ENCODE measurements around the gene KCNS3. TPM values are rescaled to one million over a fixed set of nuclear protein-coding genes. Genes with fewer than 3 reads are reported as not detected.

The KCNS3 gene
- total RNA-seq, 2 donors from 2014 or later = not detected

GRCh38 chr2:17864676-17865075, 13.8 kb upstream of the KCNS3 start:
- Mint-ChIP-seq H3K27ac (no peak overlapping the region), H3K36me3 (no peaks in the 10 kb centered on the region), H3K9me3 (no peaks in the 10 kb centered on the region)
- no peak for ATAC-seq
- DNase-seq (ENCODE audit: low spot score in 2 of 2) = no peak

DNA sequence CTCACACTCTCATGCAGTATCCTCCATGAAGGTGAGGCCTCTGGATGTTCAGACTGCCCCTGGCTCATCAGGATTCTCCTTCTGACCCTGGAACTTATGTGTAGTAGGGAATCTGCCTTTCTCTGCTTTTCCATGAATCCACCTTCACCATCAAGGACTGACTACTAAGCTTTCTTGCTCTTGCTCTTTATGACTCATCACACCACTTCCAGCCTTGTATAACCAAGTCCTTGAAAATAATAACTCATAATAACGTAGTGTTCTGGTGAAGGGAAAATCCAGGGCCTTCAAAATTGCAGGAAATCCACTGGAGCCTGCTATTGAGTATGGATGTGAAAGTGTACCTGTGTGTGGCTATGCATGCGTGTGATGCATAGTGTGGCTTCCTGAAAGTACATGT, 11.3 kb upstream of the KCNS3 start:
- no peak for DNase-seq (ENCODE audit: low spot score in 2 of 2)
- no peak for ATAC-seq
- Mint-ChIP-seq H3K27ac (no peak overlapping the region), H3K9me3 (no peaks in the 10 kb centered on the region), H3K36me3 (no peaks in the 10 kb centered on the region)

- ATAC-seq (peak; percentile 31 to 72), DNase-seq (ENCODE audit: low spot score in 2 of 2) (no peak)
- Mint-ChIP-seq H3K27ac (no peak overlapping the region), H3K36me3 (no peaks in the 10 kb centered on the region), H3K9me3 (no peaks in the 10 kb centered on the region)
Observed at GRCh38 chr2:17869128-17869527, 9.3 kb upstream of the KCNS3 start.

GRCh38 chr2:17871639-17872038, 6.8 kb upstream of the KCNS3 start:
- ATAC-seq (no peak), DNase-seq (ENCODE audit: low spot score in 2 of 2) (no peak)
- no peaks in the 10 kb centered on the region for H3K36me3 Mint-ChIP-seq
- no peak overlapping the region for H3K27ac Mint-ChIP-seq
- H3K9me3 Mint-ChIP-seq = no peaks in the 10 kb centered on the region

- Mint-ChIP-seq H3K27ac (no peak overlapping the region), H3K9me3 (no peaks in the 10 kb centered on the region), H3K36me3 (peaks cover 0 to 14% of the 10 kb centered on the region in 2 donors)
- ATAC-seq (no peak), DNase-seq (ENCODE audit: low spot score in 2 of 2) (no peak)
Observed at GRCh38 chr2:17873021-17873420, 5.4 kb upstream of the KCNS3 start.

DNA sequence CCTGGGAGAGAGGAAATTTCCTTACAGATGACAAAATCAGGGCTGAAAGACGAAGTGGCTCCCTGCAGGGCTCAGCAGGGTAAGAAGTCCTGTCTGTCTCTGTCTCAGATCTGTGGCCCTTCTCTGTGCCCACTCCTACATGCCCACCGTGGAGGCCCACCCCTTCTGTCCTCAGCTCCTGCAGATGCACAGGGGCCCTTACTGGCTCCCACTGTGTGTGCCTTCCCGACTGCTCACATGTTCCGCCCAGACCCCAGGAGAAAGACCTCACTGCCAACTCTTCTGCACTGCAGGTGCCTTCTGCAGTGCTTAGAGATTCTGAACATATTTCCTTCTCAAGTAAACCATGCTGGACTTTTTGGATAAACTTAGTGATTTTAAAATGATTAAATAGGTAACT, 1.9 kb upstream of the KCNS3 start:
- Mint-ChIP-seq H3K36me3 (peaks cover 0 to 20% of the 10 kb centered on the region in 2 donors), H3K27ac (no peak overlapping the region), H3K9me3 (no peaks in the 10 kb centered on the region)
- ATAC-seq (no peak), DNase-seq (ENCODE audit: low spot score in 2 of 2) (no peak)

GRCh38 chr2:17877811-17878280, 621 bp upstream of the KCNS3 start:
- Mint-ChIP-seq H3K27ac (no peak overlapping the region), H3K36me3 (peaks cover 0 to 20% of the 10 kb centered on the region in 2 donors), H3K9me3 (no peaks in the 10 kb centered on the region)
- ATAC-seq (no peak), DNase-seq (ENCODE audit: low spot score in 2 of 2) (no peak)

GRCh38 chr2:17879137-17879912, 858 bp downstream of the KCNS3 start:
- DNase-seq (ENCODE audit: low spot score in 2 of 2) (no peak), ATAC-seq (peak; percentile 9 to 29)
- Mint-ChIP-seq H3K9me3 (peaks cover 4 to 5% of the 10 kb centered on the region in 2 donors), H3K27ac (no peak overlapping the region), H3K36me3 (peaks cover 0 to 20% of the 10 kb centered on the region in 2 donors)

- Mint-ChIP-seq H3K36me3 (peaks cover 0 to 20% of the 10 kb centered on the region in 2 donors), H3K9me3 (peaks cover 4 to 5% of the 10 kb centered on the region in 2 donors), H3K27ac (no peak overlapping the region)
- ATAC-seq (no peak), DNase-seq (ENCODE audit: low spot score in 2 of 2) (no peak)
Observed at GRCh38 chr2:17879913-17880274, 1.4 kb downstream of the KCNS3 start.

DNA sequence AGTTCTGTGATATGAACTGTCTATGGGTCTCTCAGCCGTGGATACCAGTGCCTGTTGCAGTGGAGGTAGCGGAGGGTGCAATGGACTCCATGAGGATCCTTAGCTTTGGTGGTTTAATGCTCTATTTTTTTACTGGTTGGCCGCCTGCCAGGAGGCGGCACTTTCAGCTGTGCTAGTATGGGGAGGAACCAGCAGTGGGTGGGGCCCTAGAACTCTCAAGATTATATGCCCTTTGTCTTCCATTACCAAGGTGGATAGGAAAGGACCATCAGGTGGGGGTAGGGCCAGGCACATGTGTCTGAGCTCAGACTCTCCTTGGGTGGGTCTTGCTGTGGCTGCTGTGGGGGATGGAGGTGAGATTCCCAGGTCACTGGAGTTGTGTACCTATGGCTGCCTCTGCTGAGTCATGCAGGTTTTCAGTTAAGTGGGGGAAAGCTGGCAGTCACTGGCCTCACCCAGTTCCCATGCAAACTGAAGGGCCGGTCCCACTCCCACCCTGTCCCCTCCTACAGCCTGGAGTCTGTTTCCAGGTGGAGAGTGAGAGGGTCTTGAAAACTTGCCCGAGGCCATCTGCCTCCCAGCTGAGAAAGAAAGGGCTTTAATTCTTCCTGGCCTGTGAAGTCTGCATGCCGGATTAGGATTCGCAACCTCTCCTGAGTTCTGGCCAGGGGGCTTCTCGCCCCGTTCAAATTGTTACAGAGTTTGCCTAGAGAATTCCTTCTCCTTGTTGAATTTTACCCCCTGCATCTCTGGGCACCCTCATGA, 14.5 kb downstream of the KCNS3 start:
- Mint-ChIP-seq H3K27ac (no peak overlapping the region), H3K9me3 (peaks cover 9 to 35% of the 10 kb centered on the region in 2 donors), H3K36me3 (peaks cover 0 to 19% of the 10 kb centered on the region in 2 donors)
- DNase-seq (ENCODE audit: low spot score in 2 of 2) = no peak
- no peak for ATAC-seq

- ATAC-seq (no peak), DNase-seq (ENCODE audit: low spot score in 2 of 2) (no peak)
- H3K9me3 Mint-ChIP-seq = peaks cover 9 to 34% of the 10 kb centered on the region in 2 donors
- no peak overlapping the region for H3K27ac Mint-ChIP-seq
- peaks cover 0 to 19% of the 10 kb centered on the region in 2 donors for H3K36me3 Mint-ChIP-seq
Observed at GRCh38 chr2:17894005-17894404, 15.5 kb downstream of the KCNS3 start.

GRCh38 chr2:17894556-17894955, 16.1 kb downstream of the KCNS3 start:
- Mint-ChIP-seq H3K27ac (no peak overlapping the region), H3K36me3 (peaks cover 0 to 19% of the 10 kb centered on the region in 2 donors), H3K9me3 (peaks cover 9 to 34% of the 10 kb centered on the region in 2 donors)
- ATAC-seq (no peak), DNase-seq (ENCODE audit: low spot score in 2 of 2) (no peak)

DNA sequence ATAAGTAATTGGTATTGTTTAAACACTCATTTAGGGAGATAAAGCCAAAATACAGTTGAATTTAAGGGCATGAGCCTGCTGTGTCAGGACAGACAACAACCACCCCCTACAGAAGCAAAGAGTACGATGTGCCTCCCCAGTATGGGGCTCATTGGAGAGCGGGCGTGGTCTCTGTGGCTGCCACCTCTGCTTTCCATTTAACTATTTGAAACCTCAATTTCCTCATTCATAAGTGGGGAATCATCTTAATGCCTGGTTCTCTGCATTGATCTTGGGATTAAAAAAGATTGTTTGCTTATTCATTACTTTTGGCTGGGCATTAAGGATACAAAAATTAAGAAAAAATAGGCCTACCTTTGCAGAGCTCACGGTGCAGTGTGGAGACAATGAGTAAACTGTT, 21.4 kb downstream of the KCNS3 start:
- peaks cover 0 to 11% of the 10 kb centered on the region in 2 donors for H3K9me3 Mint-ChIP-seq
- no peak overlapping the region for H3K27ac Mint-ChIP-seq
- no peak for ATAC-seq
- DNase-seq (ENCODE audit: low spot score in 2 of 2) = no peak
- H3K36me3 Mint-ChIP-seq = no peaks in the 10 kb centered on the region

- H3K27ac Mint-ChIP-seq = no peak overlapping the region
- ATAC-seq (no peak), DNase-seq (ENCODE audit: low spot score in 2 of 2) (no peak)
- peaks cover under 1 to 11% of the 10 kb centered on the region in 2 donors for H3K9me3 Mint-ChIP-seq
- no peaks in the 10 kb centered on the region for H3K36me3 Mint-ChIP-seq
Observed at GRCh38 chr2:17901246-17901645, 22.8 kb downstream of the KCNS3 start.

GRCh38 chr2:17910980-17911379, 32.5 kb downstream of the KCNS3 start:
- ATAC-seq = no peak
- DNase-seq (ENCODE audit: low spot score in 2 of 2) = no peak
- no peak overlapping the region for H3K27ac Mint-ChIP-seq
- peaks cover 7 to 13% of the 10 kb centered on the region in 2 donors for H3K9me3 Mint-ChIP-seq
- peaks cover 0 to 15% of the 10 kb centered on the region in 2 donors for H3K36me3 Mint-ChIP-seq

DNA sequence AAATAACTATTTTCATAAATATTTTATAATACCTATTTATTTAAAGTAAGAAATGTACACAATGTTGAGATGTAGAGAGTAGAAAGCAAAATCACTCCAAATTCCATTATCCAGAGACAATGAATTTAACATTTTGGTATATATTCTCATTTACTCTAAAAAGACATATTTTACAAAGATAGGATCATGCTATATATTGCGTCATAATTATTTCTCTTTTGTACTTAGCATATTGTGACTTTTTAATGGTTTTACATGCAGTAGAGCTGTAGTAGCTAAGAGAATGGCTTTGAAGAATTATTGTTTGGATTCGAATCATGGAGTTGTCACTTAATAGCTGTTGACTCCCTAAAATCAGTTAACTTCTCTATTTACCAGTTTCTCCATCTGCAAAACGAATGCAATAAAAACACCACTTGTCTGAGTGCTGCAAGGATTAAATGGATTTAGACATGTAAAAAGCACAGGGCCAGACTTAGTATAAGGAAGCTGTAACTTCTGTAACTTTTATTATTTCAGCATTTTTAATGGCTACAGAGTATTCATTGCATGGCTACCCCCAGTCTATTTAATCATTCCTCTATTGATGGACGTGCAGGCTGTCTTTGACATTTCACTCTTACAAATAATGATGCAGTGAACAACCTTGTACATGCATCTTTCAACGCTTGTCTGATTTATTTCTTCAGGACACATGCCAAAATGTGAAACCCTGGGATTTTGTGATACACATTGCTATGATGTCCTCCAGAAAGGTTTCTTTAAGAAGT, 33.2 kb downstream of the KCNS3 start:
- peaks cover 0 to 15% of the 10 kb centered on the region in 2 donors for H3K36me3 Mint-ChIP-seq
- H3K9me3 Mint-ChIP-seq = peaks cover 7 to 9% of the 10 kb centered on the region in 2 donors
- DNase-seq (ENCODE audit: low spot score in 2 of 2) (no peak), ATAC-seq (no peak)
- no peak overlapping the region for H3K27ac Mint-ChIP-seq

GRCh38 chr2:17912266-17912691, 33.8 kb downstream of the KCNS3 start:
- DNase-seq (ENCODE audit: low spot score in 2 of 2) = no peak
- no peak for ATAC-seq
- Mint-ChIP-seq H3K27ac (no peak overlapping the region), H3K36me3 (peaks cover 0 to 12% of the 10 kb centered on the region in 2 donors), H3K9me3 (peaks cover 4 to 9% of the 10 kb centered on the region in 2 donors)
